Lower lobe of right lung (tissue), 2 donors: ENCODE data around the gene MBTPS1. TPM values are rescaled to one million over a fixed set of nuclear protein-coding genes. Genes with fewer than 3 reads are reported as not detected.

Experiments
- ATAC-seq, 2 donors: fragments of 200-7000 bp; cut with Tn5 transposase; one replicate each; pipeline ENCODE4 v1.9.1; 2020 to 2022; ENCODE audit warnings: mild to moderate bottlenecking in 2 of 2, moderate library complexity in 2 of 2
- DNase-seq: peaks from one replicate; pipeline ENCODE4 v3.0.0-alpha.2; 2020
- H3K27ac ChIP-seq: fragments of 200-600 bp; one replicate; pipeline ENCODE4 v1.8.0; 2022
- H3K27me3 ChIP-seq: fragments of 200-600 bp; one replicate; pipeline ENCODE4 v1.8.0; 2022; ENCODE audit warnings: low read depth
- H3K36me3 ChIP-seq: fragments of 200-600 bp; one replicate; pipeline ENCODE4 v1.8.0; 2022; ENCODE audit warnings: mild to moderate bottlenecking
- H3K4me1 ChIP-seq: fragments of 200-600 bp; one replicate; pipeline ENCODE4 v1.8.0; 2022
- H3K4me3 ChIP-seq: fragments of 200-600 bp; one replicate; pipeline ENCODE4 v1.8.0; 2022; ENCODE audit warnings: mild to moderate bottlenecking
- H3K9me3 ChIP-seq: fragments of 200-600 bp; one replicate; pipeline ENCODE4 v1.8.0; 2022
- CTCF ChIP-seq: fragments of 200-600 bp; IDR thresholded peaks from one replicate; pipeline ENCODE4 v1.8.0; 2022; ENCODE audit warnings: antibody characterized with exemption, mild to moderate bottlenecking
- intact Hi-C: fragments of 100-400 bp; cut with DNase I; formaldehyde crosslinking; loops from one replicate; pipeline ENCODE4 v1.11.0; 2022
- total RNA-seq: library from RNA; stranded (reverse); fragmentation: NEBNext Ultra II Directional; extraction: Animal tissue kit (Norgen Biotek cat#: 25700); gene quantifications from one replicate; pipeline ENCODE4 v1.2.1, GENCODE V29; 2021
- donor health status: DM: no; HTN: yes; CAD: no; lungs with severe emphysema.

MBTPS1 gene
- total RNA-seq, 1 donor from 2014 or later = 94.7 TPM

DNA sequence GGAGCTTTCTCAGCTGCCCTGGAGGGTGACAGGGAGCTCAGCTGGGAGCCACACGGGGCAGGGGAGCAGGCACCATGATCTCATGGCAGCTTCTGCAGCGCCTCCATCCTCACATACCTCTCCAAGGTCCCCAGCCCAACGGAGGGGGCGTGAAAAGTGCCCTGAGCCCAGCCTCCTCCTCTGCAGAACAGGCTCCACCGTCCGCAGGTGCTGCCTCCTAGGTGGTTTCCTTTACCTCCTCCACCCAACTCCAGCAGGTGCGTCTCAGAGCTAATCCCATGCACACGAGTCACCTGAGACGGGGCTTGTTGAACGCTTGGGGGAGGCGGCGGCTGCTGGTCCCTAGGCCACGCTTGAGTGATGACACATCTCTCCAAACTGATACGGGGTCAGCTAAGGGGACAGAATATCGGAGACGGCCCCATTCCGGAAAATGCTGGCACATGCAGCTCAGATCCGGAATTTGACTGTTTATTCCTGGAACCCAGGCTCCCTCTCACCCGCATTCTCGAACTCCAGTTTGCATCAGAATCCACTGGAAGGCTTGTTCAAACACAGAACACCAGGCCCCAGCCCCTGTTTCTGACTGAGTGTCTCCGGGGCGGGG lies 73.8 kb downstream of the MBTPS1 start:
- TF ChIP-seq CTCF = no peak
- DNase-seq (peak; percentile 38), ATAC-seq (peak in 1 of 2 donors; percentile 36)
- Histone ChIP-seq H3K4me1 (no peaks in the 10 kb centered on the region), H3K27ac (no peak overlapping the region), H3K36me3 (peaks cover 2% of the 10 kb centered on the region), H3K4me3 (no peak overlapping the region), H3K27me3 (peaks cover 20% of the 10 kb centered on the region), H3K9me3 (no peaks in the 10 kb centered on the region)
- intact Hi-C loops = no loop called here

- intact Hi-C loops = no loop called here
- H3K27me3 ChIP-seq = peaks cover 20% of the 10 kb centered on the region
Observed at GRCh38 chr16:84042308-84042878, 74.3 kb downstream of the MBTPS1 start, which contains the start of gene SLC38A8. Gene SLC38A8 (minus strand): TSS chr16:84042795. CDS start chr16:84042157, 638 bp downstream.

DNA sequence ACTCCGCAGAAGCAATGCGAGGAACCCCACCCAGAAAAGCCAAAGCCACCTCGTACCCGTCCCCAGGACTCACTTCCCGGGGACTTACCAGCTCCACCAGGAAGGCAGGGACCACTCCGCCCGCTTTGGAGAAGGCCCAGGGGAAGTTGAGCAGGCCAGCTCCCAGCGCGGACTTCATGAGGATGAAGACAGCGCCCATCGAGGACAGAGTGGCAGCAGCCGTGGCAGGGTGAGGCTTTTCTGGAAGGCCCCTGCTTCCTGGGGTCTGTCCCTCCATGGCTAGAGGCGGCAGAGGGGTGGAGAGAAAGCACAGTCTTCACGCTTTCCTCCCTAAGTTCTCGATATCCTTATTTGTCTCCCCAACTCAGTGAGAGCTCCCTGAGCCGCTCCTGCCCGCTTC lies 74.9 kb downstream of the MBTPS1 start:
- DNase-seq (peak; percentile 39), ATAC-seq (no peak)
- no peak for TF ChIP-seq CTCF
- H3K27ac ChIP-seq = no peak overlapping the region
- no peak overlapping the region for H3K4me3 ChIP-seq
- H3K9me3 ChIP-seq = no peaks in the 10 kb centered on the region
- intact Hi-C loops = no loop called here
- H3K36me3 ChIP-seq = no peaks in the 10 kb centered on the region
- peaks cover 20% of the 10 kb centered on the region for H3K27me3 ChIP-seq
- H3K4me1 ChIP-seq = no peaks in the 10 kb centered on the region

More at GRCh38 chr16:84042308-84042878, 74.3 kb downstream of the MBTPS1 start, which contains the start of gene SLC38A8:
- no peak within 1 kb of the TSS for H3K4me3 ChIP-seq
- ATAC-seq (no peak), DNase-seq (no peak)
- no peaks in the 10 kb centered on the region for H3K9me3 ChIP-seq
- TF ChIP-seq CTCF = no peak
- H3K27ac ChIP-seq = no peak within 1 kb of the TSS
- H3K4me1 ChIP-seq = no peaks in the 10 kb centered on the region
- no peaks in the 10 kb centered on the region for H3K36me3 ChIP-seq

DNA sequence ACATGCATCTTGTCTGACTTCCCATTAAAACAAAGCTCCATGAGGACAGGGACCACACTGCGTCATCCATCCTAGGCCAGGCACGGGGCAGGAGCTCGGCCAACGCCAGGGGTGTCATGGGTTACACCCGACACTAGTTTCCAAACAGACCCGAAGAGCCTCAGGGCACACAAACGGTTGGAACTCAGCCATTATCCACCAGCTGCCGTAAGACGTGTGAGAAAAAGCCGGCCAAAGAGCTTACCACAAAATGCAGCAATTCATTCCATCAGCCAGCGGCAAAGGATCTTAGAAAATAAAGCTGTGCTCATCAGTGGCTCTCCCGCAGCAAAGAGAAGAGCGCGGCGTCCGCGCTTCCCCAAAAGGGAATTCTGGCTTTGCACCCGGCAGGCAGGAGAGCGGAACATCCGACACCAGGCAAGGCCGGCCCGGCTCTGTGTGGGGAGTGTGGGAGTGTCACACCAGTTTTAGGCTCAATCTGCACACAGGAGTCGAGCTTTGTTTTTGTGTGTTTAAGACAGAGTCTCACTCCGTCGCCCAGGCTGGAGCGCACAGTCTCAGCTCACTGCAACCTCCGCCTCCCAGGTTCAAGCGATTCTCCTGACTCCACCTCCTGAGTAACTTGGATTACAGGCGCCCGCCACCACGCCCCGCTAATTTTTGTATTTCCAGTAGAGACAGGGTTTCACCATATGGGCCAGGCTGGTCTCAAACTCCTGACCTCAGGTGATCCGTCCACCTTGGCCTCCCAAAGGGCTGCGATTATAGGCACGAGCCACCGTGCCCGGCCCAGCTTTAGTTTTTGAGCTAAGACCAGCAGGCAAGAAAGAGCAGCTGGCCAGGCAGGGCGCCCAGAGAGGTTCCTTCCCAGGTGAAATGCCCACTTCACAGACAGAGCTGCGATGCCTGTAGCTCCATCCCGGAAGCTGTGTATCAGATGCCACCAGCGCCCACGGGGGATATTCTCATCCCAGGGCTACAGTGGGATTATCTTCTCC lies 75.6 kb downstream of the MBTPS1 start:
- H3K4me3 ChIP-seq = no peak overlapping the region
- no peak for TF ChIP-seq CTCF
- H3K27ac ChIP-seq = no peak overlapping the region
- intact Hi-C loops = no loop called here
- no peak for ATAC-seq
- H3K4me1 ChIP-seq = no peaks in the 10 kb centered on the region
- no peaks in the 10 kb centered on the region for H3K36me3 ChIP-seq
- H3K27me3 ChIP-seq = peaks cover 20% of the 10 kb centered on the region
- peaks cover 4% of the 10 kb centered on the region for H3K9me3 ChIP-seq
- DNase-seq = peak; percentile 30

DNA sequence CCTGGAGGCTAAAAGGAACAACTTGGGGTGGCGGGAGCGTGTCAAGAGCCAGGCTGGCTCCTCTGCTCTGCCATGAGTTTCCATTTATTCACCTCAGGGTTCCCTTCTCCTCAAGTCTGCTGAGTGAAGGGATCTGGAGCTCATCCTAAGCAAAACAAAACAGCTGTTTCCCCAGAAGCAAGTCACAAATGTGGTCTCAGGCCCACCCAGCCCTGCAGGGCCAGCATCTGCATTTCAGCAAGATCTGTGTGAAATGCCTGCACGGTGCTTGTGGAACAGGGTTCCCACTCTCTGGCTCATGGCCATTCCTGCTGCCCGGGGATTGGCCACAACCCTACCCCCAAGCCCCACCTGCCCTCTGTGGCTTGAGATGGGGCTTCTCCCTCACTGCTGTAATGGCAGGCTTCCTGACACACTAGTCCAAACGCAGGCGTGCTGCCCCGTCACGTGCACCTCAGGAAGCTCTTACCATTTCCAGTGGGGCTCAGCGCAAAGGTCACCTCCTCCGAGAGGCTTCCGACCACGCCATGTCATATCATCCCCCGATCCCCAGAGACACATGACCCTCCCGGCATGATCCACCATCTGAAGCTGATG lies 76.4 kb downstream of the MBTPS1 start:
- no peak for ATAC-seq
- intact Hi-C loops = no loop called here

More for the DNA sequence above, 76.4 kb downstream of the MBTPS1 start:
- Histone ChIP-seq H3K27ac (no peak overlapping the region), H3K36me3 (no peaks in the 10 kb centered on the region), H3K9me3 (peaks cover 8% of the 10 kb centered on the region), H3K27me3 (peaks cover 20% of the 10 kb centered on the region), H3K4me1 (no peaks in the 10 kb centered on the region), H3K4me3 (no peak overlapping the region)
- TF ChIP-seq CTCF = no peak
- no peak for DNase-seq
